Thoracic aorta (tissue), 2 donors: ENCODE results near the gene AHNAK. TPM values are rescaled to one million over a fixed set of nuclear protein-coding genes. Genes with fewer than 3 reads are reported as not detected.

Experiments used
- ATAC-seq: fragments of 150-250 bp; one replicate; pipeline ENCODE4 v1.8.0; 2017; ENCODE audit warnings: low read depth; ENCODE audit not compliant: insufficient number of reproducible peaks, low FRiP score
- DNase-seq: peaks from one replicate; pipeline ENCODE4 v3.0.0-alpha.2; 2020; ENCODE audit warnings: low spot score
- H3K27ac ChIP-seq, 2 donors: fragments of 200-600 bp; sonication (generic); 1 replicate in 1 of 2; 2 replicates in 1 of 2; pipeline ENCODE4 v1.5.1; 2016; ENCODE audit warnings: mild to moderate bottlenecking in 2 of 2, moderate library complexity in 2 of 2
- H3K27me3 ChIP-seq: fragments of 200-600 bp; sonication (generic); replicated peaks from 2 replicates; pipeline ENCODE4 v1.6.0; 2016; ENCODE audit warnings: mild to moderate bottlenecking; ENCODE audit not compliant: insufficient read depth
- H3K36me3 ChIP-seq: fragments of 200-600 bp; sonication (generic); one replicate; pipeline ENCODE4 v1.5.1; 2016
- H3K4me1 ChIP-seq, 2 donors: fragments of 200-600 bp; sonication (generic); 1 replicate in 1 of 2; 2 replicates in 1 of 2; pipeline versions ENCODE4 v1.5.1 to v1.6.0; 2016; ENCODE audit warnings: low read depth in 2 of 2, mild to moderate bottlenecking in 1 of 2; ENCODE audit not compliant: control insufficient read depth in 1 of 2
- H3K4me3 ChIP-seq: fragments of 200-600 bp; sonication (generic); 2 replicates; pipeline ENCODE4 v1.5.1; 2016; ENCODE audit warnings: mild to moderate bottlenecking
- H3K9me3 ChIP-seq: fragments of 200-600 bp; sonication (generic); 2 replicates; pipeline ENCODE4 v1.5.1; 2016
- total RNA-seq, 2 donors: library from RNA; depleted of rRNA; stranded (reverse); fragments of >200 nt; gene quantifications; one replicate each; pipeline versions ENCODE4 v1.1.0 to v1.2.3, GENCODE V29; 2016
- TF ChIP-seq, protein P1 (sequence below): fragments of 200-600 bp; sonication (generic); IDR thresholded peaks from one replicate; pipeline ENCODE4 v1.5.1; 2019; ENCODE audit warnings: antibody characterized with exemption

Gene AHNAK
- total RNA-seq, 2 donors from 2014 or later, result 1,009 to 1,046 TPM

DNA sequence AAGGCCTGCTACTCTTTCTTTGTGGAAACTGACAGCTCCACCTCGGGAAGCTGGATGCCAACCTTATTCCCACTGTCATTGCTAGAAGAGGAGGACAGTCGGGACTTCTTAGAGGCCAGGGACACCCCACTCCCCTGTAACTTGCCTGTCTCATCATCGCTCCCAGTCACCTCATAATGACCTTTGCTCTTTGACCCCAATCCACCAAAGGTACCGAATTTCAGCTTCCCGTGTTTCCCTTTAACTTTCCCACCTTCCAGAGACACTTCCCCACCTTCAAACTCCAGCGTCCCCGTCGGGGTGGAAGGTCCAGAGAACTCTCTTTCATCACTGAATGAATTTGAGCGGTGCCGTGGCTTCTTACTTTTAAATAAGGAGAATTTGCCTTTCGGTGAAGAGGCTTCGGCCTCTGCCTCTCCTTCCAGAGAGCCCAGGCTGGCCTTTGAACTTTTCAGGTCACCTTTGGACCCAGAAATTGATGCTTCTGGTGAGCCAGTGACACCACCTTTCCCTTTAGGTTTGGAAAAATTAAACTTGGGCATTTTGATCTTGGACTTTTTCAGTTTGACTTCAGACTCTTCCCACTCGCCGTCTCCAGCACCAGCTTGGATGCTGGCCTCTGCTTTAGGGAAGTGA lies 29.8 kb downstream of the AHNAK start:
- TF ChIP-seq, protein P1, sequence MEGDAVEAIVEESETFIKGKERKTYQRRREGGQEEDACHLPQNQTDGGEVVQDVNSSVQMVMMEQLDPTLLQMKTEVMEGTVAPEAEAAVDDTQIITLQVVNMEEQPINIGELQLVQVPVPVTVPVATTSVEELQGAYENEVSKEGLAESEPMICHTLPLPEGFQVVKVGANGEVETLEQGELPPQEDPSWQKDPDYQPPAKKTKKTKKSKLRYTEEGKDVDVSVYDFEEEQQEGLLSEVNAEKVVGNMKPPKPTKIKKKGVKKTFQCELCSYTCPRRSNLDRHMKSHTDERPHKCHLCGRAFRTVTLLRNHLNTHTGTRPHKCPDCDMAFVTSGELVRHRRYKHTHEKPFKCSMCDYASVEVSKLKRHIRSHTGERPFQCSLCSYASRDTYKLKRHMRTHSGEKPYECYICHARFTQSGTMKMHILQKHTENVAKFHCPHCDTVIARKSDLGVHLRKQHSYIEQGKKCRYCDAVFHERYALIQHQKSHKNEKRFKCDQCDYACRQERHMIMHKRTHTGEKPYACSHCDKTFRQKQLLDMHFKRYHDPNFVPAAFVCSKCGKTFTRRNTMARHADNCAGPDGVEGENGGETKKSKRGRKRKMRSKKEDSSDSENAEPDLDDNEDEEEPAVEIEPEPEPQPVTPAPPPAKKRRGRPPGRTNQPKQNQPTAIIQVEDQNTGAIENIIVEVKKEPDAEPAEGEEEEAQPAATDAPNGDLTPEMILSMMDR, result no peak
- no peak overlapping the region for H3K4me3 ChIP-seq

DNA sequence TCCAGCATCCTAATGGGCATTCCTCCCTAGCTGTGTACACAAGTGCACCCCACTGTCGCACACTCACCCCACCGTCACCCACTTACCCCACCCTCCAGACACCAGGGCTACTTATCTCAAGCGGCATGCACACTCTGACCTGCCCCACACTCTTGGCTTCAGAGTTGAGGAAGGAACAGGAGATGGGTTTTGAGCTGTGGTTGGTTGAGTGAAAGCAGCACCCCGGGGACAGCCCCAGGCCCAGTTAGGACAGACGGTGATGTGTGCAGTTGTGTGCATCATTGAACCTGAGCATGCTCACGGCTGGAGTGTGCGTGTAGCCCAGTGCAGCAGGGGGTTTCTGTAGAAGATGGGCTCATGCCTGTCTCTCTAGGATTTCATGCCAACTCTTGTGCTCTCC lies 32.5 kb downstream of the AHNAK start:
- ATAC-seq (no peak), DNase-seq (no peak)
- Histone ChIP-seq H3K4me3 (no peak overlapping the region), H3K27ac (no peak overlapping the region), H3K4me1 (peaks cover 3 to 6% of the 10 kb centered on the region in 2 donors), H3K27me3 (no peaks in the 10 kb centered on the region), H3K9me3 (no peaks in the 10 kb centered on the region), H3K36me3 (peaks cover 38% of the 10 kb centered on the region)
- TF ChIP-seq, protein P1, result no peak

More for the DNA sequence above, 29.8 kb downstream of the AHNAK start:
- ATAC-seq (no peak), DNase-seq (no peak)
- Histone ChIP-seq H3K36me3 (peaks cover 62% of the 10 kb centered on the region), H3K27me3 (no peaks in the 10 kb centered on the region), H3K4me1 (peaks cover 0 to 3% of the 10 kb centered on the region in 2 donors), H3K27ac (peak overlapping the region in 1 of 2 donors; percentile 2), H3K9me3 (no peaks in the 10 kb centered on the region)

DNA sequence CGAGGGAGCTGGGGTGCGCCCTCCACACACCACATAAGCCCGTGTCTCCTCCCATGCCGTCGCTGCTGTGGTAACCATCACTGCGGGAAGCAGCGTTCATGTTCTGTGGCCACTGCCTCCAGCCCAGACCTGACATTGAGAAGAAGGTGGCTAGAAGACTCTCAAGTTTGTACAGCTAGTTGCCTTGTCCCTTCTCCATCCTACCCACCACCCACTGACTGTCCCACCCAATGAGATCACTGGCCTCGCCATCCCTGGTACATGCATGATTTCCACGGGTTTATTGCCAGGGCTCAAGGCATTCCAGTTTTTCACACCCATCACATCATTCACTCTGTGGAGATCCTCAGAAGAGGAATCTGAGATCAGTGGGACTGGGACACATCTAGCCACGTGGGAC lies 33.0 kb downstream of the AHNAK start:
- H3K4me3 ChIP-seq, result no peak overlapping the region
- TF ChIP-seq, protein P1, result no peak
- ATAC-seq (no peak), DNase-seq (no peak)
- H3K27ac ChIP-seq, result no peak overlapping the region
- H3K27me3 ChIP-seq, result no peaks in the 10 kb centered on the region
- H3K4me1 ChIP-seq, result peaks cover 3 to 11% of the 10 kb centered on the region in 2 donors
- no peaks in the 10 kb centered on the region for H3K9me3 ChIP-seq
- peaks cover 33% of the 10 kb centered on the region for H3K36me3 ChIP-seq

DNA sequence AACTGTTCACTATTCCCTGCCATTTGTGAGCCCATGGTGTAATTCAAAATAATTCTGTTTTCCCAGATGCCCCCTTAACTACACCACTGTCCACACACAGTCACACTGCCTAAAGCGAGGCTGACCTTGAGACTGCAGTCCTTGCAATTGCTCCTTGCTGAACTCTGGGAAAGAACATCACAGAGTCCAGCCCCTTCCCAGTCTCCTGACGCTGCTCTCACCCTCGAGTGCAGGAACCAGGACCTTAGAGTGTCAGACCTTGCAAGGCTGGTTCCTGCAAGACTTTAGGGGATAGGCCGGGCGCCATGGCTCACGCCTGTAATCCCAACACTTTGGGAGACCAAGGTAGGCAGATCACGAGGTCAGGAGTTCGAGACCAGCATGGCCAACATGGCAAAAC lies 33.6 kb downstream of the AHNAK start:
- Histone ChIP-seq H3K9me3 (no peaks in the 10 kb centered on the region), H3K4me3 (no peak overlapping the region), H3K36me3 (peaks cover 27% of the 10 kb centered on the region), H3K27me3 (no peaks in the 10 kb centered on the region), H3K4me1 (peaks cover 3 to 16% of the 10 kb centered on the region in 2 donors), H3K27ac (no peak overlapping the region)
- ATAC-seq (no peak), DNase-seq (no peak)
- TF ChIP-seq, protein P1, result no peak

DNA sequence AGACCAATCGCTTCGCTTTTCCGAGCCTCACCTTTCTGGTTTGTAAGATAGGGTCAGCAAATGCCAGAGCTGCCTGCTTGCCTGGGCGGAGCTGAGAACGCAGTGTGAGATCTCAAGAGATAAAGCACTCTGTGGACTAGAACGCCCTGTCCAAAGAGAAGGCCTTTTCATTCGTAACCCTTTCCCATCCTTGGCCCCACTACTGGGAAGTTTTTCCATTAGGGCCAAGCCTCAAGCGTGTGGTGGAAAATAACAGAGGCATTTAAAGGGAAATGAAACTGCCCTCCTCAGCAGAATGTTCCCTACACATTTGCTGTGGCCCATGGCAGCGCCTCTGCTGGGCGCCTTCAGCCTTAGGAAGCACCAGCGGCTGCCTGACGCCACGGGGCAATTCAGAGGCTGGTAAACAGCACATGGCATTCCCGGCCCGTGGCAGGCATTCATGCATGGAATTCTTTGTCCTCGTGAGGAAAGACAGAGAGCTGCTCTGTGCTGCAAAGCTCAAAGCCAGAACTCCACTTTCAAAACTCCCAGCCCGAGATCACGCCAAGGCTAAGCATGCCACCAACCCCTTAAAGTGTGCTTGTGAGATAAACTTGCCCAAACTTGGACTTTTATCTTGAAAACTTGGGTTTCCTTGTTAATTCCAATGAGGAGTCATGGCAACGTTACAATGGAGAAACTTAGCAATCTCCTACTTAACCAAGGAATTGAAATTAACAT lies 38.1 kb downstream of the AHNAK start:
- Histone ChIP-seq H3K9me3 (no peaks in the 10 kb centered on the region), H3K4me1 (peaks cover 6 to 37% of the 10 kb centered on the region in 2 donors), H3K27ac (peak overlapping the region; percentile 25 to 77), H3K4me3 (peak overlapping the region; percentile 61), H3K36me3 (no peaks in the 10 kb centered on the region), H3K27me3 (no peaks in the 10 kb centered on the region)
- ATAC-seq (peak; percentile 41), DNase-seq (no peak)
- TF ChIP-seq, protein P1, result peak; percentile 57
